H1 (cell line): ENCODE data around the gene CANT1. TPM values are rescaled to one million over a fixed set of nuclear protein-coding genes. Genes with fewer than 3 reads are reported as not detected.
A peak's percentile ranks its signal among the peaks of the same experiment; 100 is the strongest.

ENCODE experiments used
- CREB1 ChIP-seq: IDR thresholded peaks from 2 replicates; pipeline ENCODE4 v1.6.1; 2012; ENCODE audit warnings: inconsistent platforms
- CTCF ChIP-seq, 3 experiments: IDR thresholded peaks; 1 replicate in 2 of 3; 2 replicates in 1 of 3; pipeline versions ENCODE4 v1.5.1 to v1.6.1; 2011; ENCODE audit warnings: low read length in 3 of 3, mild to moderate bottlenecking in 3 of 3, inconsistent platforms in 2 of 3, low read depth in 1 of 3, moderate library complexity in 1 of 3; ENCODE audit not compliant: insufficient read depth in 1 of 3; ENCODE audit errors: control extremely low read depth in 1 of 3
- GABPA ChIP-seq: IDR thresholded peaks from 2 replicates; pipeline ENCODE4 v1.6.1; 2011; ENCODE audit warnings: mild to moderate bottlenecking, low read length, moderate library complexity, borderline replicate concordance; ENCODE audit not compliant: insufficient read depth
- JUND ChIP-seq: IDR thresholded peaks from 2 replicates; pipeline ENCODE4 v1.6.1; 2011; ENCODE audit warnings: mild to moderate bottlenecking, improper control_type of control experiment, low read length
- KDM1A ChIP-seq: fragments of 200-600, 300-600 bp; sonication (generic); IDR thresholded peaks from 2 replicates; pipeline ENCODE4 v1.7.1; 2016; ENCODE audit warnings: mild to moderate bottlenecking, low read length, borderline replicate concordance
- NANOG ChIP-seq: IDR thresholded peaks from 2 replicates; pipeline ENCODE4 v1.6.1; 2011; ENCODE audit warnings: low read length, low read depth, mild to moderate bottlenecking, inconsistent platforms; ENCODE audit not compliant: insufficient read depth, poor library complexity, severe bottlenecking
- SIX5 ChIP-seq: IDR thresholded peaks from 2 replicates; pipeline ENCODE4 v1.6.1; 2011; ENCODE audit warnings: mild to moderate bottlenecking, low read depth, low read length
- polyA plus RNA-seq, 7 experiments: library from polyadenylated mRNA; depleted of rRNA in 3 of 7; stranded (reverse) in 5 of 7; unstranded in 2 of 7; fragments of >200 nt in 5 of 7; fragments of 200-250 nt in 2 of 7; gene quantifications; 1 replicate in 5 of 7; 2 replicates in 1 of 7; 4 replicates in 1 of 7; pipeline versions ENCODE4 v1.2.1 to v1.2.3, GENCODE V29; 2011 to 2013; ENCODE audit warnings: missing spikeins in 2 of 7, mixed read lengths in 2 of 7
- total RNA-seq: library from RNA; stranded (reverse); fragmentation: NEBNext Ultra II Directional; extraction: Animal tissue kit (Norgen Biotek cat#: 25700); gene quantifications from 2 replicates; pipeline ENCODE4 v1.2.1, GENCODE V29; 2021
- TF ChIP-seq, protein P1 (sequence below): fragments of 300-600 bp; sonication (generic); IDR thresholded peaks from 2 replicates; pipeline ENCODE4 v1.7.1; 2012; ENCODE audit warnings: low read length, moderate library complexity, mild to moderate bottlenecking, inconsistent platforms; ENCODE audit not compliant: insufficient replicate concordance

CANT1 gene
- total and polyA plus RNA-seq, 2 of the 8 experiments (the other 6 are each of a cell fraction or from before 2014, with no cell fraction given), result 23.0 to 32.6 TPM

- TF ChIP-seq, protein P1, sequence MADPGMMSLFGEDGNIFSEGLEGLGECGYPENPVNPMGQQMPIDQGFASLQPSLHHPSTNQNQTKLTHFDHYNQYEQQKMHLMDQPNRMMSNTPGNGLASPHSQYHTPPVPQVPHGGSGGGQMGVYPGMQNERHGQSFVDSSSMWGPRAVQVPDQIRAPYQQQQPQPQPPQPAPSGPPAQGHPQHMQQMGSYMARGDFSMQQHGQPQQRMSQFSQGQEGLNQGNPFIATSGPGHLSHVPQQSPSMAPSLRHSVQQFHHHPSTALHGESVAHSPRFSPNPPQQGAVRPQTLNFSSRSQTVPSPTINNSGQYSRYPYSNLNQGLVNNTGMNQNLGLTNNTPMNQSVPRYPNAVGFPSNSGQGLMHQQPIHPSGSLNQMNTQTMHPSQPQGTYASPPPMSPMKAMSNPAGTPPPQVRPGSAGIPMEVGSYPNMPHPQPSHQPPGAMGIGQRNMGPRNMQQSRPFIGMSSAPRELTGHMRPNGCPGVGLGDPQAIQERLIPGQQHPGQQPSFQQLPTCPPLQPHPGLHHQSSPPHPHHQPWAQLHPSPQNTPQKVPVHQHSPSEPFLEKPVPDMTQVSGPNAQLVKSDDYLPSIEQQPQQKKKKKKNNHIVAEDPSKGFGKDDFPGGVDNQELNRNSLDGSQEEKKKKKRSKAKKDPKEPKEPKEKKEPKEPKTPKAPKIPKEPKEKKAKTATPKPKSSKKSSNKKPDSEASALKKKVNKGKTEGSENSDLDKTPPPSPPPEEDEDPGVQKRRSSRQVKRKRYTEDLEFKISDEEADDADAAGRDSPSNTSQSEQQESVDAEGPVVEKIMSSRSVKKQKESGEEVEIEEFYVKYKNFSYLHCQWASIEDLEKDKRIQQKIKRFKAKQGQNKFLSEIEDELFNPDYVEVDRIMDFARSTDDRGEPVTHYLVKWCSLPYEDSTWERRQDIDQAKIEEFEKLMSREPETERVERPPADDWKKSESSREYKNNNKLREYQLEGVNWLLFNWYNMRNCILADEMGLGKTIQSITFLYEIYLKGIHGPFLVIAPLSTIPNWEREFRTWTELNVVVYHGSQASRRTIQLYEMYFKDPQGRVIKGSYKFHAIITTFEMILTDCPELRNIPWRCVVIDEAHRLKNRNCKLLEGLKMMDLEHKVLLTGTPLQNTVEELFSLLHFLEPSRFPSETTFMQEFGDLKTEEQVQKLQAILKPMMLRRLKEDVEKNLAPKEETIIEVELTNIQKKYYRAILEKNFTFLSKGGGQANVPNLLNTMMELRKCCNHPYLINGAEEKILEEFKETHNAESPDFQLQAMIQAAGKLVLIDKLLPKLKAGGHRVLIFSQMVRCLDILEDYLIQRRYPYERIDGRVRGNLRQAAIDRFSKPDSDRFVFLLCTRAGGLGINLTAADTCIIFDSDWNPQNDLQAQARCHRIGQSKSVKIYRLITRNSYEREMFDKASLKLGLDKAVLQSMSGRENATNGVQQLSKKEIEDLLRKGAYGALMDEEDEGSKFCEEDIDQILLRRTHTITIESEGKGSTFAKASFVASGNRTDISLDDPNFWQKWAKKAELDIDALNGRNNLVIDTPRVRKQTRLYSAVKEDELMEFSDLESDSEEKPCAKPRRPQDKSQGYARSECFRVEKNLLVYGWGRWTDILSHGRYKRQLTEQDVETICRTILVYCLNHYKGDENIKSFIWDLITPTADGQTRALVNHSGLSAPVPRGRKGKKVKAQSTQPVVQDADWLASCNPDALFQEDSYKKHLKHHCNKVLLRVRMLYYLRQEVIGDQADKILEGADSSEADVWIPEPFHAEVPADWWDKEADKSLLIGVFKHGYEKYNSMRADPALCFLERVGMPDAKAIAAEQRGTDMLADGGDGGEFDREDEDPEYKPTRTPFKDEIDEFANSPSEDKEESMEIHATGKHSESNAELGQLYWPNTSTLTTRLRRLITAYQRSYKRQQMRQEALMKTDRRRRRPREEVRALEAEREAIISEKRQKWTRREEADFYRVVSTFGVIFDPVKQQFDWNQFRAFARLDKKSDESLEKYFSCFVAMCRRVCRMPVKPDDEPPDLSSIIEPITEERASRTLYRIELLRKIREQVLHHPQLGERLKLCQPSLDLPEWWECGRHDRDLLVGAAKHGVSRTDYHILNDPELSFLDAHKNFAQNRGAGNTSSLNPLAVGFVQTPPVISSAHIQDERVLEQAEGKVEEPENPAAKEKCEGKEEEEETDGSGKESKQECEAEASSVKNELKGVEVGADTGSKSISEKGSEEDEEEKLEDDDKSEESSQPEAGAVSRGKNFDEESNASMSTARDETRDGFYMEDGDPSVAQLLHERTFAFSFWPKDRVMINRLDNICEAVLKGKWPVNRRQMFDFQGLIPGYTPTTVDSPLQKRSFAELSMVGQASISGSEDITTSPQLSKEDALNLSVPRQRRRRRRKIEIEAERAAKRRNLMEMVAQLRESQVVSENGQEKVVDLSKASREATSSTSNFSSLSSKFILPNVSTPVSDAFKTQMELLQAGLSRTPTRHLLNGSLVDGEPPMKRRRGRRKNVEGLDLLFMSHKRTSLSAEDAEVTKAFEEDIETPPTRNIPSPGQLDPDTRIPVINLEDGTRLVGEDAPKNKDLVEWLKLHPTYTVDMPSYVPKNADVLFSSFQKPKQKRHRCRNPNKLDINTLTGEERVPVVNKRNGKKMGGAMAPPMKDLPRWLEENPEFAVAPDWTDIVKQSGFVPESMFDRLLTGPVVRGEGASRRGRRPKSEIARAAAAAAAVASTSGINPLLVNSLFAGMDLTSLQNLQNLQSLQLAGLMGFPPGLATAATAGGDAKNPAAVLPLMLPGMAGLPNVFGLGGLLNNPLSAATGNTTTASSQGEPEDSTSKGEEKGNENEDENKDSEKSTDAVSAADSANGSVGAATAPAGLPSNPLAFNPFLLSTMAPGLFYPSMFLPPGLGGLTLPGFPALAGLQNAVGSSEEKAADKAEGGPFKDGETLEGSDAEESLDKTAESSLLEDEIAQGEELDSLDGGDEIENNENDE, result no peak
- peak; percentile 82 to 89 (median 84) for TF ChIP-seq CTCF (IDR thresholded peaks at IDR 0.05; ENCODE audit: control extremely low read depth in 1 of 3, insufficient read depth in 1 of 3, low read depth in 1 of 3, low read length in 3 of 3)
- no peak for TF ChIP-seq KDM1A
- TF ChIP-seq CREB1, result no peak
- TF ChIP-seq JUND, result no peak
- no peak for TF ChIP-seq NANOG
- no peak for TF ChIP-seq SIX5
- TF ChIP-seq GABPA, result peak; percentile 70; the same call in 1 of the 2 replicates
Observed at GRCh38 chr17:78993241-78993956, 16.2 kb downstream of the CANT1 start (continued).
